SHP77 treated with DMSO at 0.1 percent for 48 hours (cell line): ENCODE data around the gene POLE.
"Not testable (repeated sequence)": the region's sequence is repeated elsewhere in the genome, so short reads cannot be mapped to it uniquely, and the experiment has no call there.

ENCODE experiments used
- DNase-seq: peaks from one replicate; lab custom pipeline; 2025; lab: John Stamatoyannopoulos, UW

Gene POLE

GRCh38 chr12:132614861-132615578, 72.1 kb downstream of the POLE start:
- DNase-seq = peak; percentile 73

DNA sequence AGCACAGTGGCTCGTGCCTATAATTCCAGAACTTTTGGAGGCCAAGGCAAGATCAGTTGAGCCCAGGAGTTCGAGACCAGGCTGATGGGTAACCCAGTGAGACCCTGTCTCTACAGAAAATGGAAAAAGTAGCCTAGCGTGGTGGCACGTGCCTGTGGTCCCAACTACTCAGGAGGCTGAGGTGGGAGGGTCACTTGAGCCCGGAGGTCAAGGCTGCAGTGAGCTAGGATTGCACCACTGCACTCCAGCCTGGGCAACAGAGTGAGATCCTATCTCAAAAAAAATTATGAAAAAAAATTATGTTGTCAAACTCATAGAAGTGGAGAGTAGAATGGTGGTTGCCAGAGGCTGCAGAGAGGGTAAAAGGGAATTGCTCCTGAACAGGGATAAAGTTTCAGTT, 73.1 kb downstream of the POLE start:
- DNase-seq = no peak

- DNase-seq = no peak
Observed at GRCh38 chr12:132611620-132612019, 75.5 kb downstream of the POLE start.

DNA sequence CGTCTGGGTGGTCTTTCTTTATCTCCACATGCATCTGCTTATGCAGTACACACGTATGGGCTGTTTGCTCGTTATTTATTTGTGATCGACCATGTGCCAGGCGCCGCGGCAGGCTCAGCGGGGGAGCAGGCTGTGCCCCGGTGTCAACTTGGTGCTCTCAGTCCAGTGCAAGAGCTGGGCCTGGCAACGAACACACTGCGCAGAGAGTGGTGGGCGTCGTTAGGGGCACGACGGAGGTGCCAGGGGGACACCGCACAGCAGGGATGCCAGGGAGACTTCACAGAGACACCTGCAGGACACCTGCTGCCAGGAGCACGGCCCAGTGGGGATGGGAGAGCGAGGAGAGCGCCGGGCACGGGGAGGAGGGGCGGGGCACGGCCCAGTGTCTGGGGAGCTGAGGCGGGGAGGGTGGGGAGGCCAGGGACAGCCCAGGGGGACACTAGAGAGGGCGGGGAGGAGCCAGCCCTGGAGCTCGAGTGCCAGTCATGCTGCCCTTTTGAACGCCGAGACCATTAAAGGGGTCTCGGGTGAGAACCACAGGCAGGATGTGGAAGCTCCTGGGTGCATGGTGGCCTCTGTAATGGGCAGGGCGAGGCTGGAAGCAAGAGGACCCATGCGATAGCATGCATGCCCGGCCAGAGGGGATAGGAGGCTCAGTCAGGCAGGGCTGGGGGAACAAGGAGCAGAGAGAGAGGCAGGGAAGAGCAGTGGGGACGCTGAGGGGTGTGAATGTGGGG, 76.1 kb downstream of the POLE start:
- no peak for DNase-seq

DNA sequence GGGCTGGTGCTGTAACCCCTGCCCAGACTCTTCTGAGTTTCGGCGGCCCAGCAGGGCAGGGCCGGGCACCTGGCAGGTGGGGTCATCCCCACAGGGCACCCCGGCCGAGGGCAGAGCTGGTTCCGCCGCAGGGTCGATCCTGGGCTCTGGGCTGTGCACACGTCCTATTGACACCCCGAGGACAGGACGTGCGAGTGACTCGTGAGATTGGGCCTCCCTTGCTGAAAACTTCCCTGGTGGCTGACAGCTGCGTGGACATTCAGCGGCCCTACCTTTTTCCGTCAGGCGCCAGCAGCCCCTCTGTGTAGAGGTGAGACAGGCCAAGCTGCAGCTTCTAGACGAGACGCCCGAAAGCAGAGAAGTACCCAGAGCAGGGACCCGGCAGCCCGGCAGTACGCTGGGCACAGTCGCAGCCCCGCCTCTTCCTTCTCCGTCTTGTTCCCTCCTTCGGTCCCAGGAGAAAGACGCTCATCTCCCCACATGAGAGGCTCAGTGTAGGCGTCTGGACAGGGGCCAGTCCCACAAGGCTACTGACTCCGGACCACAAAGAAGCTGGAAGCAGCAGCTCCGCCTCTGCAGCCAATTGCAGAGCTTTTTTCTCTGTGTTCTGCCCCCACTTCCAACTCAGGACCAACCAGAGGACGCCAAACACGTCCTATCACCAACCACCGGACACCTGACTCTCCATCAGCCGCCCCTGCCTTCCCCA, 76.9 kb downstream of the POLE start, which contains the start of gene LRCOL1:
LRCOL1 (minus strand) TSS at position 532 of the 709 bp plus-strand sequence. CDS start 4,331 bp downstream, outside the sequence.
- no peak for DNase-seq

- DNase-seq = no peak
Observed at GRCh38 chr12:132608231-132609171, 78.6 kb downstream of the POLE start.

GRCh38 chr12:132606927-132607326, 80.2 kb downstream of the POLE start:
- no peak for DNase-seq

- DNase-seq = no peak
Observed at GRCh38 chr12:132606466-132606865, 80.7 kb downstream of the POLE start.

GRCh38 chr12:132605892-132606291, 81.2 kb downstream of the POLE start:
- DNase-seq = no peak

- DNase-seq = no peak
Observed at GRCh38 chr12:132604668-132605441, 82.3 kb downstream of the POLE start.

- DNase-seq = no peak
Observed at GRCh38 chr12:132604151-132604618, 83.0 kb downstream of the POLE start.

DNA sequence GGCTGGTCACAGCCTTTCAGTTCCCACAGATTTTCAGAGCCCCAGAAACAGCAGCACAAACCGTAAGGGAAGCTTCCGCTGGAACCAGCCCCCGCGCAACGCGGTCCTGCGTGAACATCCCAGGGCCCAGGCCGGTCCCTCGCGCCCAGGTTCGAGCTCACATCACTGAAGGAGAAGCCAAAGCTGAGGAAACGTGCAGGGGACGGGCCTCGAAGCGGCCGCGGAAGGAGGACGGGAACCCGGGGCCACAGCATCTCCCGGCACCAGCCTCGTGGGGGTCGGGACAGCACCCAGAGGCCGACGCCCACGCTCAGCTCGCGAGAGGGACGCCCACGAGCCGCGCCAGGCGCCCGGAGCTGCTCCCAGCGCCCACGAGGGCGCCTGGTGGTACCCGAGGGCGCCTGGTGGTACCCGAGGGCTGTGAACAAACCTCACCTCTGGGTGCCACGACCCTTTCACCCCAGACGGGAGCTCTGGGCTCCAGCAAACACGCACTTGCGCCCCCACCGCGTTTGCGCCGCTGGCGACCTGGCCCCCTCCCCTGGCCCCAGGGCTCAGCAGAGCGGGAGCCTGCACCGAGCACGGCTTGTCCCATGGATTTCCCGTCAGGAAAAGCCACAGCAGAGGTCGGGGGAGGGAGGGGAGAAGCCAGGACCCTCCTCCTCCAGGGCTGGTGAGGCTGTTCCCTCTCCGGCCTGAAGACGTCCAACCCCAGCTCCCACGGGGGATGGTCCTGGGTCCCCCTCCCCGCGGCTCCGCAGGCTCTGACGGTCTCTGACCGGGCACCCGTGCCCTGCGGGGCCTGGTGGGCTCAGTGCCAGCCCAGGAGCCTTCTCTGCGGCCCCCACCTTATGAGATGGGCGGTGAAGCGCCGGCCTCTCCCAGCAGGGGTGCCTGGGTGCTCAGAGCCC, 83.6 kb downstream of the POLE start:
- no peak for DNase-seq

- peak; percentile 40 for DNase-seq
Observed at GRCh38 chr12:132602572-132603239, 84.4 kb downstream of the POLE start.

- DNase-seq = no peak
Observed at GRCh38 chr12:132601171-132601883, 85.8 kb downstream of the POLE start.

- peak; percentile 83 for DNase-seq
Observed at GRCh38 chr12:132600048-132601032, 86.8 kb downstream of the POLE start.

- DNase-seq = not testable (repeated sequence)
Observed at GRCh38 chr12:132599502-132599901, 87.6 kb downstream of the POLE start.
